Stimulated activated naive CD8-positive, alpha-beta T cell treated with anti-CD3 and anti-CD28 coated beads, Interleukin-15, Interleukin-2, amounts not matched to agents 100 U/mL and 50 U/mL, for 24 hours (primary cell): ENCODE results near the gene LZTS2.

Experiments used
- ATAC-seq: fragments of 150-1000 bp; cut with Tn5 transposase; one replicate; pipeline ENCODE4 v1.10.0; 2021
- DNase-seq: peaks from one replicate; pipeline ENCODE4 v3.0.0; 2021

LZTS2 gene

DNA sequence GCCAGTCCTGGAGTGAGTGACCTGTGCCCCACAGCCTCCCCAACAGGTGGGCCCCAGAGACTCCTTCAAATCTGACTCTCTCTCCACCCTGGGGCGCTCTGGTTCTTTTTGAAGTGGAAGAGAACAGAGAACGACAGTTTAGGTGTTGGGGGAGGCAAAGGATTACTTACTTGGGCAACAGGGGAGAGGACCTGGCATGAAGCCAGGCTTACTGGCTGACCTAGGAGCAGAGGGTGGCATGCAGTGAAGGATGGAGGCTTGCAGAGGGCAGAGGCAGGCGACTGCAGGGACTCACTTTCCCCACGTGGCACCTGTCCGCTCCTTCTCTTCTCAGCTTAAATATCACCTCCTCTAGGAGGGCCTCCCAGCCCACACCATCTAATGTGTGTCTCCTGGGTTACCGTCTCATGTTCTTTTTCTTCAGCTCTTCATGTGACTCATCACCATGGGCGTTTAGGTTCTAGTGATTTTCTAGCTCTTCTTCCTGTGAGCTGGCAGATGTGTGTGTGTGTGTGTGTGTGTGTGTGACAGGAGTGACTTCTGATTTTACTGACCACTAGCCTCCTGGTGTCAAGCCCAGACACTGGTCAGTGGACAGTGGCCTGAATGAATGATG lies 15.5 kb downstream of the LZTS2 start:
- DNase-seq (no peak), ATAC-seq (peak; percentile 29)

- ATAC-seq (no peak), DNase-seq (no peak)
Measured at GRCh38 chr10:101015582-101015973, 16.0 kb downstream of the LZTS2 start.

DNA sequence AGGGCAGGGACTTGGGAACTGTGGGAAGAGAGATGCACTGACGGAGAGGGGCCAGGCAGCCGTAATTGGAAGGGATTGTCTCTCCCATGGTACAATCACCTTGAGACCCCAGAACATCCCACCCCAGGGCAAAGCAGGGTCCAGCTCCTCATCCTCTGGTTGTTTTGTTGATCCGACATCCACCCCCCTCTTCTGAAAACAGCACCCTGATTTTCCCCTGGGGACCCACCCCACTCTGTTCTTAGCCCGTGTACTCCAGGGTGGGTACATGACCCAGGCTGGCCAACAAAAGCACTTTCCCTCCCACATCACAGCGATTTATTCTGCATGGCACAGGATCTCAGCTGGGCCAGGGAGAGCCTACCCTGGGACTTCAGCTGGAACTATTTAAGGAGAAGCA lies 17.2 kb downstream of the LZTS2 start:
- no peak for ATAC-seq
- DNase-seq, result no peak

GRCh38 chr10:101018118-101018599 lies 18.6 kb downstream of the LZTS2 start:
- no peak for ATAC-seq
- DNase-seq, result no peak

GRCh38 chr10:101018600-101019439 lies 19.2 kb downstream of the LZTS2 start:
- ATAC-seq (peak; percentile 75), DNase-seq (peak; percentile 90)

GRCh38 chr10:101019440-101019703 lies 19.8 kb downstream of the LZTS2 start:
- DNase-seq (no peak), ATAC-seq (no peak)

DNA sequence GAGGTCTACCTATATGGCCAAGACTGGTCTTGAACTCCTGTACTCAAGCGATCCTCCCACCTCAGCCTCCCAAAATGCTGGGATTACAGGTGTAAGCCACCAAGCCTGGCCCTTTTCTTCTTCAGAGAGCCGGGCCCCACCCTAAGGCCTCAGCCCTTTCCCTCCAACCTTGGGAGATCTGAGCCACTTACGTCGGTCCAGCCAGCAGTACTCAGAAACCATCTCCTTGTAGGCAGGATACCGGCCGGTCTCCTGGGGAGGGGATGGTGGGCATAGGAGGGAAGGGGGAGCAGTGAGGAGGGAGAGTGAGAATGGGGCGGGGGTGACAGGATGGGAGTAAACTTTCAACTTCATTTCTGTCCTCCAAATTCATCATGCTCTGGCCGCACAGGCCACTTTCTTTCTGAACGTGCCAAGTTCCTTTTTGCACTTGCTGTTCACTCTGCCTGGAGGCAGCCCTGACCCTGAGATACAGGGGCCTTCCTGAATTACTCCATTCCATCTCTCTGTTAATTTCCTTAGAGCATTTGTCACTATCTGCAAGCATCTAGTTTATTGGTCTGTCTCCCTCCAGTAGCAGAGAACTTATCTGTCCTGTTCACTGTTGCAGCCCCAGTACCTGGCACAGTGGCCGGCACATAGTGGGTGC lies 20.9 kb downstream of the LZTS2 start:
- DNase-seq, result no peak
- ATAC-seq, result no peak

DNA sequence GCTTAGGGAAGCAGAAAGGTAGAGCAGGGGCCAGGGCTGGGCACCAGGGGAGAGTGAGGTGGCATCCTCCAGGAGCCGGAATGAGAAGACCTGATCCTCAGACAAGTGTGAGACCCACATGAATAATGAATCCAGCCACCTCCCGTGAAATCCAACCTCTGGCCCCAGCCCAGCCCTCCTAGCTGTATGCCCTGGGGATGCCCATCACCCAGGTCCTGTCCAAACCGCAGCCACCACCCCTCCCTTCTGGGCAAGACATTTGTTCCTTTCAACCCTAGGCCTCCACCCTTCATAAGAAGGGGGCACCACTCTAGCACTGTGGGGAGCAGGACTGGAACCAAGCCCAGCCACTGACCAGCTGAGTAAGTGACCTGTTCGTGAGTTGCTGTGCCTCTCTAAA lies 21.6 kb downstream of the LZTS2 start:
- no peak for ATAC-seq

GRCh38 chr10:101021692-101022251 lies 22.2 kb downstream of the LZTS2 start:
- DNase-seq (no peak), ATAC-seq (no peak)

More for the DNA sequence above, 21.6 kb downstream of the LZTS2 start:
- no peak for DNase-seq

DNA sequence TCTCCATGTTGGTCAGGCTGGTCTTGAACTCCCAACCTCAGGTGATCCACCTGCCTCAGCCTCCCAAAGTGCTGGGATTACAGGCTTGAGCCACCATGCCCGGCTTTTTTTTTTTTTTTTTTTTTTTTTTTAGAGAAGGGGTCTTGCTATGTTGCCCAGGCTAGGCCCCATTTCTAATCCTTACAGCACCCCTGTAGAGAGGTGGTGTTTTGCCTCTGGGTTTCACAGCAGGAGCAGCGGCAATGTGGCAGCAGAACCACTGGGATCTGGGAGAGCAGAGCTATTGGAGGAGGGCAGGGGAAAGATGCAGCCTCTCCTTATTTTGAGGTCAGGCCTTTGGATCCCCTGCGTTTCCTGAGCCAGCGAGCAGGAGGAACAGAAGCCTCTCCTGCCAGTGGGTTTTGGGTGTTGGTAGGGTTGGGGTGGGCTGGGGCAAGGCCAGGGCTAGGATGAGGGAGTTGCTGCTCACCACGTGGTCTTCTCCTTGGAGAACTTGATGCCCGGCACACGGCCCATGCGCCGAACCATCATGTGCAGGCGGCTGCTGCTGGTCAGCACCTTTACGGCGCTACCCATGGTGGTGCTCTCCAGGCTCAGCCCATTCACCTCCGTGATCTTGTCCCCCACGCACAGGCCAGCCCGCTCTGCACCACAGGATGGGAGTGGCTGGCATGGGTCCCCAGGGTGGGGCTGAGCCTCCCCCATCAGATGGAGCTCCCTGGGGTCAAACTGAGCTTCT lies 23.5 kb downstream of the LZTS2 start:
- ATAC-seq (no peak), DNase-seq (no peak)

GRCh38 chr10:101027106-101027720 lies 27.6 kb downstream of the LZTS2 start:
- no peak for DNase-seq
- ATAC-seq, result no peak

DNA sequence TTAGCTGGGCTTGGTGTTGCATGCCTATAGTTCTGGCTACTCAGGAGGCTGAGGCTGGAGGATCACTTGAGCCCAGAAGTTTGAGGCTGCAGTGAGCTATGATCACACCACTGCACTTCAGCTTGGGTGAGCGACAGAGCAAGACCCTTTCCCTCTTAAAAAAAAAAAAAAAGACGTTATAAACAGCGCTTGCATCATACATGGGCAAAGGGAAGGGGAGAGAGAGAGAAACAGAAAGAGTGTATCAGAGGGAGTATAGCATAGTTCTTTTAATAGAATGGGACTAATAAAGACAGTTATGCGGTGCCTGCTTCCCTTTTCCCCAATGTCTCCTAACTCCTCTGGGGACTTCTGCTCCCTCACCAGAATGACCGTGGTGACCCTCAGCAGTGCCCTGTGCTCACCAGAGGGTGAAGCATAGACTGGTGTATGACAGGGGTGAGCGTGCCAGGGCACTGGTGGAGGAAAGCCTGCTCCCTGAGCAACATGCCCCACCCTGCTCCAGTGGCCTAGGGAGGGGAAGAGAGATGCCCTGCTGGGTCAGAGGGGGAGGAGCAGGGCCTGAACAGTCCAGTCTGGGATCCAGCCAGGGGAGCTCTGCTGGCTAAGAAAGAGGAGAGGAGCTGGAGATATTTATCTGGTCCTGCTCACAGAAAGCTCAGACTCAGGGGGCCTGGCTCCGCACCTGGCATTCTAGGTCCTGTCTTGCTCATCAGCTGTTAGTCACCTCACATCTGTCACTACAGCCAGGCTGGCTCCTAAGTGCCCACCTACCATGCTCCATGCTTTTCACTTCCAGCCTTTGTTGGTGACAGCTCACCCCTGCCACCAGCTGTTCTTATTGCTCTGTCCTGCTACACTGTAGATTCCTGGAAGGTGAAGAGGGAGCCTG lies 29.1 kb downstream of the LZTS2 start:
- no peak for ATAC-seq
- DNase-seq, result no peak

- DNase-seq, result no peak
Measured at GRCh38 chr10:101029520-101030295, 30.1 kb downstream of the LZTS2 start.

DNA sequence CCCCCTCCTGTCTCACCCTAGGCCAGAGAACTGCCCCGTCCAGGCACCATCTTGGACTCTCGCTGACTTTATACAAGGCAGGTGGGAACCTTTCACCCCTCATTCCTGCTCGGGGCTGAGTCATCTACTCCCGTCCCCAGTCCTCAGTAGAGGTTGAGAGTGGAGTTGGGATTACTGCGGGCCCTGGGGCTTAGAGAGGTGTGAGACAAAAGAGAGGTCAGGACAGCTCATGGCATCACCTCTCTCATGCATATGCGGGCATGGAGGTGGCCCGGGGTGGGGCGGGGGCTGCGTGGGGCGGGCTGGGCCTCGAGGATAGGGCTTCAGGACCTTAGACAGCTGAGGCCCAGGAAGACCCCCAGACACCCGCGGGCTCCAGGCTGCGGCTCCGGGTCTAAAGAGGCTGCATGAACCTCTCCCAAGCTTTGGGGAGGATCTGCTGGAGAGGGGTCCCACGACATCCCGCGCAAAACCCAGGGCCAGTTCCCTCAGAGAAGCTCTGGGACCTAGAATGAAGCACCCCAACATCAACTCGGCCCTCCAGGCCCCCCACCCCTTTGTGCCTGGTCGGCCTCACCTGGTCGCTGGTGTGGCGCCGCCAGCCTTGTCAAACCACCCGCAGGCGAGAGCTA lies 31.0 kb downstream of the LZTS2 start:
- no peak for DNase-seq
- no peak for ATAC-seq

More at GRCh38 chr10:101029520-101030295, 30.1 kb downstream of the LZTS2 start:
- ATAC-seq, result no peak

DNA sequence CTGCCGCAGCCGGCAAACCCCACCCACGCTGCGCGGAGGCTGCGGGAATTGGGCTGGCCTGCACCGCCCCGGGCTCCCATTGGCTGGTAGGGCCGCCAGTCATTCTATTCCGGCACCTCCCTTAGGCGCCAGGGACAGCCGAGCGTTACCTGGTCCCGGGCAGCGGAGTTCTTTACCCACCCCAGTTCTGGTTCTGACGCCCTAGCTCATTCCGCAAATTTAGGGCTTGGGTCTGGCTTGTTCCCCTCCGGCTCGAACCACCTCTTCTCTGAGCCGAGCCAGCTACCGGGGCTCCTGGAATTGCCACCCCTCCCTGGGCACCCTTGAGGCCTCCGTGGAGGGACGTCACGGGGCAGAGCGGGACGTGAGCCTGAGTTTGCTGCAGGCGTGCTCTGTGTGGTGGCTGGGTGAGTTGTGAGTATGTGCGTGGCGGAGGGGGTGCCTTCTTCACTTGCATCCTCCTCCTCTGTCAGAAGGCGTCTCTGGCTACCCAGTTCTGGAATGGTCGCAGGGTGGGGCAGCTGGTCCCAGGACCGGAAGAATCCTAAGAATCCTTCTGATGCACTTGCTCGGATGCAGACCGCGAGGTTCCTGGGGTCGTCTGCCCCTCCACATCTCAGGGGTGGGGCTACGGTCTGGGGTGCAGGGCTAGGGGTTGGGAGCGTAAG lies 31.7 kb downstream of the LZTS2 start, which contains the start of the genes PDZD7 and SFXN3:
Gene PDZD7 (minus strand): TSS at position 2 of the 668 bp plus-strand sequence. CDS start 910 bp downstream, outside the sequence.
Gene SFXN3 (plus strand): TSS at position 107 of the 668 bp plus-strand sequence. CDS start 3,461 bp downstream, outside the sequence.
- ATAC-seq (peak; percentile 74), DNase-seq (peak; percentile 99)

- ATAC-seq (peak; percentile 47), DNase-seq (peak; percentile 79)
Measured at GRCh38 chr10:101031796-101032636, 32.4 kb downstream of the LZTS2 start.

DNA sequence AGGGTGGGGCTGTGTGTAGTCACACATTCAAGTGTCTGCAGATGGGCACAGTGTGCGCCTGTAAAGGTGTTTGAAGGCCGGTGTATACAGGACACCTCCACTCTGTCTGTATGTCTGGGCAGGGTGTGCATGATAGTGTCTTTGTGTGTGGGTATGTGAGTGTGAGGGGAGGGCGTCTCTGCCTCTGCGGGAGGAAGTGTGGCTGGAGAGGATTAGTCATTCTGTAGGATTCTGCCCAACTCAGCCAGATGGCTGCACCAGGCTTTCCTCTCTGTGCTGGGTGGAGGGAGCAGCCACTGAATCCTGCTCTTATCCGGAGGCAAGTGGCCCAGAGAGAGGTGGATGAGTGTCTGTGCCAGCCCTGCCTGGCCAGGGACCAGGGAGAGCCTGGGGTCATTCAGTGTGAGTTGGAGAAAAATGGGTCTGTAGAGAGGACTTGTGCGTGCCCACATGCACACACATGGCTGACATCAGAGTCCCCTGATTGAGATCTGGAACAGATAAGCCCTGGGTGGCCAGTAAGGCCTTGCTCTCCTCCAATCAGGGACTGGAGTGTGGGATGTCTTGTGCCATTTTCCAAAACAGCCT lies 33.1 kb downstream of the LZTS2 start:
- peak; percentile 70 for DNase-seq

More for the DNA sequence above, 33.1 kb downstream of the LZTS2 start:
- ATAC-seq, result peak; percentile 79
